Eye (tissue), 1 donor: Measurements from ENCODE around the gene GFOD2.

Experiments
- DNase-seq: peaks from one replicate; pipeline ENCODE4 v3.0.0-alpha.2; 2015

The GFOD2 gene

DNA sequence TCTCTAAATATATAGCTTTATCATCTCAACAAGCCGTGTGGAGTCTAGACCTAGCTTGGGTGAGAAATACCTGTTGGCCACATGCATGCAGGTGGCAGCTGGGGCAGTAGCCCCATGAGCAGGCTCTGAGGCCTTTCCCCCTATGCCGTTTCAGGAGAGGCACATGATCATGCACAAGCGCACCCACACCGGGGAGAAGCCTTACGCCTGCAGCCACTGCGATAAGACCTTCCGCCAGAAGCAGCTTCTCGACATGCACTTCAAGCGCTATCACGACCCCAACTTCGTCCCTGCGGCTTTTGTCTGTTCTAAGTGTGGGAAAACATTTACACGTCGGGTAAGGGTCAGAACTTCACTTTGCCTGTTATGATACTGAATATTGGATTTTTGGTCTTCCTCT lies 90.9 kb downstream of the GFOD2 start:
- DNase-seq: no peak
